Erythroblast (primary cell): ENCODE measurements around the gene ZNF133.

Experiments used
- GATA1 ChIP-seq: IDR thresholded peaks from 2 replicates; pipeline ENCODE4 v1.6.1; 2011; ENCODE audit warnings: low read depth, mild to moderate bottlenecking, control low read depth, low read length, moderate library complexity
- POLR2A ChIP-seq: IDR thresholded peaks from 2 replicates; pipeline ENCODE4 v1.6.1; 2011; ENCODE audit warnings: mild to moderate bottlenecking, low read length

- TF ChIP-seq POLR2A (no peak), GATA1 (no peak)
These were observed 33.0 kb downstream of the ZNF133 start for GRCh38 chr20:18321316-18321715.
